ENCODE data around the gene UNC5A.

DNA sequence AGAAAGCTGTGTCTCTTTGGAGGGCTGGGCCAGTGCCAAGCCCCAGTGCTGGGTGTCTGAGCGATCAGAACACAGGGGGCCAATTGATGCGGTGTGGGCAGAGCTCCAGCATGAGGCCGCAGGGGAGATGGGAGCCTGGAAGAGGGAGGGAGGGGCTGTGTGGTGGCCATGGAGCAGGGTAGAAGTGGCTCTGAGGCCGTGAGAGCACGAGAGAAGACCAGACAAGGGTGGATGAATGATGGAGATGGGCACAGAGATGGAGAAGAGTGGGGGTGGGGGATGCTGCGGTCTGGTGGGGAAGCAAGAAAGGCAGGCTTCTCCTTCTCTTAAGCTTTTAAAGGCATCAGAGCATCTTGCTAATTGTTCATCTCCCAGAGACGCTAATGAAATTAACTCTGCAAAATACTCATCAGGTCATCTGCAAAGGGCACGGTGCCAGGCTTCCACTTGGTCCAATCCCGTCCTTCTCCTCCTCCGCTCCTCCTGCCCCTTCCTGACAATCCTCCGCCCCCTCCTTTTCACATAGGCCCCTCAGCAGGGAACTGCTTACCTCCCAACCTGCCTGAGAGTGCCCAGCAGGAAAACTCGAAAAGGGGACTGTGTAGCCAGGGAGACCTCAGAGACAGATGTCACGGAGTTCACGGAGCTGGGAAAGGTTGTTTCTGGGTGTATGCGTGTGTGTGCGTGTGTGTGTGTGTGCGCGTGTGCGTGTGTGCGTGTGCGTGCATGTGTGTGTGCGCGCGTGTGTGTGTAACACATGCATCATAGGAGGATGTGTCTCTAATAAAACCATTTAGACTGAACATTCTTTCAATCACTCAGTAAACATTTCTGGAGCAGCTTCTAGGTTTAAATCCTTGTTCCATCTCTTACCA is 7.1 kb upstream of the UNC5A start:
- TF ChIP-seq POLR2AphosphoS5 (IDR thresholded peaks at IDR 0.05; ENCODE audit: low read depth, low read length) (no peak), NFIC (IDR thresholded peaks at IDR 0.05; ENCODE audit: borderline replicate concordance) (no peak), YY1 (IDR thresholded peaks at IDR 0.05; ENCODE audit: low read depth) (no peak), NRF1 (IDR thresholded peaks at IDR 0.05; ENCODE audit: low read depth, low read length) (no peak)
- TF ChIP-seq, protein P1, sequence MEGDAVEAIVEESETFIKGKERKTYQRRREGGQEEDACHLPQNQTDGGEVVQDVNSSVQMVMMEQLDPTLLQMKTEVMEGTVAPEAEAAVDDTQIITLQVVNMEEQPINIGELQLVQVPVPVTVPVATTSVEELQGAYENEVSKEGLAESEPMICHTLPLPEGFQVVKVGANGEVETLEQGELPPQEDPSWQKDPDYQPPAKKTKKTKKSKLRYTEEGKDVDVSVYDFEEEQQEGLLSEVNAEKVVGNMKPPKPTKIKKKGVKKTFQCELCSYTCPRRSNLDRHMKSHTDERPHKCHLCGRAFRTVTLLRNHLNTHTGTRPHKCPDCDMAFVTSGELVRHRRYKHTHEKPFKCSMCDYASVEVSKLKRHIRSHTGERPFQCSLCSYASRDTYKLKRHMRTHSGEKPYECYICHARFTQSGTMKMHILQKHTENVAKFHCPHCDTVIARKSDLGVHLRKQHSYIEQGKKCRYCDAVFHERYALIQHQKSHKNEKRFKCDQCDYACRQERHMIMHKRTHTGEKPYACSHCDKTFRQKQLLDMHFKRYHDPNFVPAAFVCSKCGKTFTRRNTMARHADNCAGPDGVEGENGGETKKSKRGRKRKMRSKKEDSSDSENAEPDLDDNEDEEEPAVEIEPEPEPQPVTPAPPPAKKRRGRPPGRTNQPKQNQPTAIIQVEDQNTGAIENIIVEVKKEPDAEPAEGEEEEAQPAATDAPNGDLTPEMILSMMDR (IDR thresholded peaks at IDR 0.05): no peak
